Activated naive CD4-positive, alpha-beta T cell treated with anti-CD3 and anti-CD28 coated beads, Interleukin-2, amount 50 U/mL, for 72 hours (primary cell): ENCODE results near the gene GRM1. TPM values are rescaled to one million over a fixed set of nuclear protein-coding genes. Genes with fewer than 3 reads are reported as not detected.
"Not testable (repeated sequence)": the region's sequence is repeated elsewhere in the genome, so short reads cannot be mapped to it uniquely, and the experiment has no call there.

ENCODE experiments used
- ATAC-seq, 2 donors: fragments of 150-1000 bp; cut with Tn5 transposase; 2 replicates each; pipeline ENCODE4 v1.10.0; 2021; ENCODE audit warnings: mild to moderate bottlenecking in 2 of 2, moderate library complexity in 2 of 2
- DNase-seq, 2 donors: peaks; one replicate each; pipeline ENCODE4 v3.0.0; 2021 to 2022; ENCODE audit warnings: low spot score in 2 of 2
- H3K27ac Mint-ChIP-seq, 2 donors: one replicate each; pipeline ENCODE4 v1.8.0; 2022; ENCODE audit warnings: mild to moderate bottlenecking in 2 of 2, mixed read lengths in 2 of 2
- H3K36me3 Mint-ChIP-seq, 2 donors: one replicate each; pipeline ENCODE4 v1.8.0; 2022; ENCODE audit warnings: mixed read lengths in 2 of 2
- H3K9me3 Mint-ChIP-seq, 2 donors: one replicate each; pipeline ENCODE4 v1.8.0; 2022; ENCODE audit warnings: mixed read lengths in 2 of 2
- total RNA-seq, 2 donors: library from RNA; stranded (reverse); gene quantifications; one replicate each; pipeline ENCODE4 v1.2.3, GENCODE V29; 2022

The GRM1 gene
- total RNA-seq, 2 donors from 2014 or later = not detected

- peaks cover 0 to 9% of the 10 kb centered on the region in 2 donors for H3K9me3 Mint-ChIP-seq
These were observed 183.9 kb downstream of the GRM1 start for GRCh38 chr6:146212781-146213180.

GRCh38 chr6:146219101-146219500 lies 190.2 kb downstream of the GRM1 start:
- no peak for ATAC-seq
- H3K27ac Mint-ChIP-seq = no peak overlapping the region
- no peaks in the 10 kb centered on the region for H3K36me3 Mint-ChIP-seq
- no peak for DNase-seq
- no peaks in the 10 kb centered on the region for H3K9me3 Mint-ChIP-seq

More at GRCh38 chr6:146212781-146213180, 183.9 kb downstream of the GRM1 start:
- Mint-ChIP-seq H3K36me3 (no peaks in the 10 kb centered on the region), H3K27ac (no peak overlapping the region)
- DNase-seq = no peak
- no peak for ATAC-seq

- Mint-ChIP-seq H3K27ac (no peak overlapping the region), H3K9me3 (no peaks in the 10 kb centered on the region), H3K36me3 (no peaks in the 10 kb centered on the region)
- ATAC-seq (no peak), DNase-seq (no peak)
These were observed 195.6 kb downstream of the GRM1 start for GRCh38 chr6:146224449-146224848.

GRCh38 chr6:146224988-146225387 lies 196.1 kb downstream of the GRM1 start:
- Mint-ChIP-seq H3K36me3 (no peaks in the 10 kb centered on the region), H3K27ac (no peak overlapping the region), H3K9me3 (no peaks in the 10 kb centered on the region)
- ATAC-seq (no peak), DNase-seq (no peak)

- H3K36me3 Mint-ChIP-seq = peaks cover 0 to 5% of the 10 kb centered on the region in 2 donors
- H3K27ac Mint-ChIP-seq = no peak overlapping the region
- peaks cover 4 to 5% of the 10 kb centered on the region in 2 donors for H3K9me3 Mint-ChIP-seq
- DNase-seq (no peak), ATAC-seq (no peak)
These were observed 211.5 kb downstream of the GRM1 start for GRCh38 chr6:146240322-146240721.

GRCh38 chr6:146240807-146241206 lies 211.9 kb downstream of the GRM1 start:
- Mint-ChIP-seq H3K27ac (no peak overlapping the region), H3K9me3 (peaks cover 4 to 5% of the 10 kb centered on the region in 2 donors), H3K36me3 (peaks cover 0 to 5% of the 10 kb centered on the region in 2 donors)
- no peak for DNase-seq
- ATAC-seq = no peak

GRCh38 chr6:146243646-146244045 lies 214.8 kb downstream of the GRM1 start:
- not testable (repeated sequence) for ATAC-seq, H3K27ac Mint-ChIP-seq, H3K36me3 Mint-ChIP-seq, DNase-seq, H3K9me3 Mint-ChIP-seq

GRCh38 chr6:146244630-146245143 lies 215.8 kb downstream of the GRM1 start:
- no peak for DNase-seq
- Mint-ChIP-seq H3K27ac (no peak overlapping the region), H3K36me3 (peaks cover 0 to 5% of the 10 kb centered on the region in 2 donors), H3K9me3 (peaks cover 4 to 5% of the 10 kb centered on the region in 2 donors)
- no peak for ATAC-seq

- Mint-ChIP-seq H3K36me3 (peaks cover 0 to 5% of the 10 kb centered on the region in 2 donors), H3K27ac (no peak overlapping the region), H3K9me3 (peaks cover 4 to 5% of the 10 kb centered on the region in 2 donors)
- DNase-seq (no peak), ATAC-seq (no peak)
These were observed 217.2 kb downstream of the GRM1 start for GRCh38 chr6:146246028-146246427.

- ATAC-seq (no peak), DNase-seq (no peak)
- Mint-ChIP-seq H3K27ac (no peak overlapping the region), H3K9me3 (no peaks in the 10 kb centered on the region), H3K36me3 (no peaks in the 10 kb centered on the region)
These were observed 224.8 kb downstream of the GRM1 start for GRCh38 chr6:146253691-146254090.

- DNase-seq (no peak), ATAC-seq (no peak)
- Mint-ChIP-seq H3K27ac (no peak overlapping the region), H3K36me3 (no peaks in the 10 kb centered on the region), H3K9me3 (no peaks in the 10 kb centered on the region)
These were observed 229.3 kb downstream of the GRM1 start for GRCh38 chr6:146258206-146258605.

- peaks cover 0 to 4% of the 10 kb centered on the region in 2 donors for H3K9me3 Mint-ChIP-seq
- H3K36me3 Mint-ChIP-seq = no peaks in the 10 kb centered on the region
- no peak overlapping the region for H3K27ac Mint-ChIP-seq
- DNase-seq (no peak), ATAC-seq (no peak)
These were observed 232.0 kb downstream of the GRM1 start for GRCh38 chr6:146260886-146261285.

GRCh38 chr6:146265056-146265455 lies 236.2 kb downstream of the GRM1 start:
- Mint-ChIP-seq H3K27ac (no peak overlapping the region), H3K36me3 (peaks cover 0 to 4% of the 10 kb centered on the region in 2 donors), H3K9me3 (peaks cover 3 to 13% of the 10 kb centered on the region in 2 donors)
- ATAC-seq (no peak), DNase-seq (no peak)

GRCh38 chr6:146267447-146267846 lies 238.6 kb downstream of the GRM1 start:
- Mint-ChIP-seq H3K9me3 (peaks cover 3 to 13% of the 10 kb centered on the region in 2 donors), H3K36me3 (peaks cover 0 to 4% of the 10 kb centered on the region in 2 donors), H3K27ac (no peak overlapping the region)
- ATAC-seq (no peak), DNase-seq (no peak)

- Mint-ChIP-seq H3K9me3 (peaks cover 3 to 13% of the 10 kb centered on the region in 2 donors), H3K36me3 (peaks cover 0 to 4% of the 10 kb centered on the region in 2 donors), H3K27ac (no peak overlapping the region)
- DNase-seq (no peak), ATAC-seq (no peak)
These were observed 239.1 kb downstream of the GRM1 start for GRCh38 chr6:146267946-146268345.

- Mint-ChIP-seq H3K27ac (no peak overlapping the region), H3K36me3 (peaks cover 0 to 4% of the 10 kb centered on the region in 2 donors), H3K9me3 (peaks cover 3 to 13% of the 10 kb centered on the region in 2 donors)
- DNase-seq = no peak
- no peak for ATAC-seq
These were observed 240.6 kb downstream of the GRM1 start for GRCh38 chr6:146269482-146269881.

GRCh38 chr6:146271163-146271562 lies 242.3 kb downstream of the GRM1 start:
- H3K36me3 Mint-ChIP-seq, DNase-seq, H3K9me3 Mint-ChIP-seq, ATAC-seq, H3K27ac Mint-ChIP-seq: not testable (repeated sequence)

- no peaks in the 10 kb centered on the region for H3K36me3 Mint-ChIP-seq
- no peak overlapping the region for H3K27ac Mint-ChIP-seq
These were observed 244.6 kb downstream of the GRM1 start for GRCh38 chr6:146273490-146273889.

More at GRCh38 chr6:146273490-146273889, 244.6 kb downstream of the GRM1 start:
- DNase-seq (no peak), ATAC-seq (no peak)
- no peaks in the 10 kb centered on the region for H3K9me3 Mint-ChIP-seq
